Activated T-cell treated with anti-CD3 and anti-CD28 coated beads, Interleukin-2, amount 50 U/mL, for 48 hours (primary cell): Measurements from ENCODE around the gene SH3GLB2.
"Not testable (repeated sequence)": the region's sequence is repeated elsewhere in the genome, so short reads cannot be mapped to it uniquely, and the experiment has no call there.

Experiments
- DNase-seq, 2 experiments: peaks; one replicate each; pipeline ENCODE4 v3.0.0-alpha.2; 2020

SH3GLB2 gene

GRCh38 chr9:129014124-129014523, 14.0 kb downstream of the SH3GLB2 start:
- no peak for DNase-seq

- DNase-seq, result no peak
Observed at GRCh38 chr9:129013674-129014073, 14.5 kb downstream of the SH3GLB2 start.

- DNase-seq, result no peak
Observed at GRCh38 chr9:129012893-129013448, 15.2 kb downstream of the SH3GLB2 start.

GRCh38 chr9:129012343-129012742, 15.8 kb downstream of the SH3GLB2 start:
- no peak for DNase-seq

- DNase-seq, result no peak
Observed at GRCh38 chr9:129011761-129012181, 16.4 kb downstream of the SH3GLB2 start.

- DNase-seq, result no peak
Observed at GRCh38 chr9:129011170-129011569, 17.0 kb downstream of the SH3GLB2 start.

- DNase-seq, result no peak
Observed at GRCh38 chr9:129010267-129010975, 17.7 kb downstream of the SH3GLB2 start.

- no peak for DNase-seq
Observed at GRCh38 chr9:129009584-129010141, 18.5 kb downstream of the SH3GLB2 start.

GRCh38 chr9:129008986-129009583, 19.0 kb downstream of the SH3GLB2 start:
- DNase-seq, result no peak

- DNase-seq, result no peak
Observed at GRCh38 chr9:129008469-129008965, 19.6 kb downstream of the SH3GLB2 start.

GRCh38 chr9:129007766-129008468, 20.2 kb downstream of the SH3GLB2 start:
- no peak for DNase-seq

- no peak for DNase-seq
Observed at GRCh38 chr9:129007035-129007765, 20.9 kb downstream of the SH3GLB2 start.

GRCh38 chr9:129006328-129007034, 21.6 kb downstream of the SH3GLB2 start:
- DNase-seq, result peak; percentile 57 to 68

- DNase-seq, result no peak
Observed at GRCh38 chr9:129005336-129005997, 22.7 kb downstream of the SH3GLB2 start.

GRCh38 chr9:129004173-129004572, 24.0 kb downstream of the SH3GLB2 start:
- DNase-seq, result not testable (repeated sequence)

- DNase-seq, result no peak
Observed at GRCh38 chr9:129002992-129003391, 25.1 kb downstream of the SH3GLB2 start.

GRCh38 chr9:129001504-129002325, 26.4 kb downstream of the SH3GLB2 start:
- no peak for DNase-seq

- no peak for DNase-seq
Observed at GRCh38 chr9:128999581-129000206, 28.4 kb downstream of the SH3GLB2 start.

- no peak for DNase-seq
Observed at GRCh38 chr9:128998462-128998861, 29.7 kb downstream of the SH3GLB2 start.

- DNase-seq, result no peak
Observed at GRCh38 chr9:128995791-128996190, 32.3 kb downstream of the SH3GLB2 start.
